ENCODE measurements around the gene RNF121. TPM values are rescaled to one million over a fixed set of nuclear protein-coding genes. Genes with fewer than 3 reads are reported as not detected.

RNF121 gene
- total and polyA plus RNA-seq, 2 of the 8 experiments (the other 6 are each of a cell fraction or from before 2014, with no cell fraction given): 39.7 to 51.6 TPM

GRCh38 chr11:71998649-71999310 is 69.9 kb downstream of the RNF121 start, which contains the start of gene IL18BP (continued):
- TF ChIP-seq RXRA (IDR thresholded peaks at IDR 0.05; ENCODE audit: insufficient read depth, low read depth, low read length): no peak
- no peak for TF ChIP-seq SP2 (IDR thresholded peaks at IDR 0.05; ENCODE audit: low read length)
- TF ChIP-seq E2F6 (IDR thresholded peaks at IDR 0.05): no peak
- TF ChIP-seq TAF1 (IDR thresholded peaks at IDR 0.05; ENCODE audit: low read depth, low read length): no peak
- TF ChIP-seq CBX5 (IDR thresholded peaks at IDR 0.05; ENCODE audit: low read depth, low read length): no peak
- no peak for TF ChIP-seq CTBP2 (IDR thresholded peaks at IDR 0.05; ENCODE audit: borderline replicate concordance, insufficient read depth, insufficient read length, low read length)
- no peak for TF ChIP-seq PHF8 (conservative IDR thresholded peaks at IDR 0.05; ENCODE audit: low read depth, low read length)
- TF ChIP-seq FOSL1 (IDR thresholded peaks at IDR 0.05; ENCODE audit: insufficient read depth, low read depth, low read length): no peak

Measured in H1 (cell line).